Right cardiac atrium (tissue), 5 donors: ENCODE data around the gene ATG4A. TPM values are rescaled to one million over a fixed set of nuclear protein-coding genes. Genes with fewer than 3 reads are reported as not detected.

Source experiments
- ATAC-seq, 2 donors: fragments of 200-7000 bp; cut with Tn5 transposase; one replicate each; pipeline versions ENCODE4 v1.8.0 to v1.9.1; 2020; ENCODE audit warnings: moderate library complexity in 2 of 2, mild to moderate bottlenecking in 1 of 2
- DNase-seq, 3 donors: peaks; one replicate each; pipeline ENCODE4 v3.0.0-alpha.2; 2020
- H3K27ac ChIP-seq: one replicate; pipeline ENCODE4 v1.5.1; 2013; ENCODE audit warnings: mild to moderate bottlenecking, low read length, control low read depth, moderate library complexity
- H3K27me3 ChIP-seq: one replicate; pipeline ENCODE4 v1.6.1; 2013; ENCODE audit not compliant: control insufficient read depth, insufficient read depth
- H3K4me1 ChIP-seq: one replicate; pipeline ENCODE4 v1.6.1; 2013; ENCODE audit warnings: low read length; ENCODE audit not compliant: control insufficient read depth, insufficient read depth
- H3K4me3 ChIP-seq: one replicate; pipeline ENCODE4 v1.5.1; 2013; ENCODE audit warnings: low read length, control low read depth
- H3K9me3 ChIP-seq: one replicate; pipeline ENCODE4 v1.6.1; 2013; ENCODE audit warnings: low read length; ENCODE audit not compliant: control insufficient read depth
- WGBS: extraction: QIAGEN DNeasy Blood & Tissue Kit; methylation state at CpG from one replicate; pipeline ENCODE4 v1.1.7; 2013; 5-methylcytosine and 5-hydroxymethylcytosine counted together
- intact Hi-C, 4 donors: fragments of 100-400 bp; cut with DNase I; formaldehyde crosslinking; loops; one replicate each; pipeline versions ENCODE4 v1.11.0 to v1.14.0; 2022 to 2023
- polyA plus RNA-seq: library from polyadenylated mRNA; stranded (reverse); fragments of 200-250 nt; gene quantifications from one replicate; pipeline ENCODE4 v1.2.3, GENCODE V29; 2013
- total RNA-seq, 4 donors: library from RNA; stranded (reverse); fragmentation: NEBNext Ultra II Directional; extraction: Animal tissue kit (Norgen Biotek cat#: 25700); gene quantifications; one replicate each; pipeline ENCODE4 v1.2.1, GENCODE V29; 2021
- donor health status: healthy with polysubstance abuse.
- donor health status: DM: no; HTN: yes; CAD: no.
- donor health status: DM: no; HTN: no; CAD: no.
- donor health status: DM: no; HTN: yes; CAD: no; lungs with severe emphysema.
- donor health status: DM: yes; HTN: yes; CAD: no.

Gene ATG4A
- total and polyA plus RNA-seq, 5 donors, result 14.4 to 18.5 (median 15.5) TPM

DNA sequence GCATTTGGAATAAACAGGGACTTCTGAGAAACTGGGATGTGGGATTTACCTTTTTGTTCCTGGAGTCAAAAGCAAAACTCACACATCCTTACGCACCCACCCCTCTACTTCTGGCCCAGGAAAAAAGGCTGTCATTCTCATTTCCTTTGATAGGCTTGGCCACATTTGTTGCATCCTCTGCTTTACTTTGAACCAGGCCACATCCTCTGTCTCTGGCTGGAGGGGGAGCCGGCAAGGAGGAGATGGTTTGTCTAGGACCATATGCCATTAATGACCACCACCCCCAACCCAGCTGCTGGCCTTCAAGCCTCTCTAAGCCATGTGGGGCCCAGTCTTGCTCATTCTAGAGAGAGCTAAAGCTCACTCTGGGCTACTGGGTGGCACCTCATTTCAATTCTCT is 64.5 kb downstream of the ATG4A start:
- ATAC-seq (no peak), DNase-seq (no peak)
- WGBS, result 93% methylated on average over 2 of the region's 2 CpGs
- Histone ChIP-seq H3K27me3 (no peaks in the 10 kb centered on the region), H3K4me3 (no peak overlapping the region), H3K9me3 (no peaks in the 10 kb centered on the region), H3K4me1 (no peaks in the 10 kb centered on the region), H3K27ac (no peak overlapping the region)
- intact Hi-C loops, result no loop called here

DNA sequence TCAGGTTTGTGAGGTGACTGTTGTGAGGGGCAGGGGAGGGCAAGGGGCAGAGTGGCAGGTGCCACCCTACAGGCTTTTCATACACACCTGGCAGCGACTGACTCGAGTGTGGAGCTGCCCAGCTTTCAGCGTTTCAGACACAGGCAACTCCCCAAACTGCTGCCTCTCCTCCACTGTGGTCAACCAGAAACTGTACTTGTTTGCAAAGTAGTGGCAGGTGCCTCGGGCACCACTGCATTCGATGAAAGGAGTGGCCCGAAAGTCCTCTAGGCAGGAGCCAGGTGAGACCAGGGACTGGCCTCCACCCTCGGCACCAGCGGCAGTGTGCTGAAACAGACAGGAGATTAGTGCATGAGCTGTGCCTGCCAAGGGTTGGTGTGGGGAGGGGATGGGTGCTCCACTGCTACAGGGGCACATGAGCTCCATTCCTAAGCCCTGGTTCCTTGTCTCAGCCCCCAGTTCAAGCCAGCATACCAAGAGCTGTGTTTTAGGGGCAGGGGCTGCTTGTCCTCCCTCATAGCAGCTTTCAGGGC is 65.4 kb downstream of the ATG4A start:
- Histone ChIP-seq H3K27ac (no peak overlapping the region), H3K9me3 (no peaks in the 10 kb centered on the region), H3K27me3 (no peaks in the 10 kb centered on the region), H3K4me3 (no peak overlapping the region), H3K4me1 (no peaks in the 10 kb centered on the region)
- ATAC-seq (no peak), DNase-seq (no peak)
- intact Hi-C loops, result no loop called here
- 96% methylated on average over 8 of the region's 8 CpGs for WGBS

DNA sequence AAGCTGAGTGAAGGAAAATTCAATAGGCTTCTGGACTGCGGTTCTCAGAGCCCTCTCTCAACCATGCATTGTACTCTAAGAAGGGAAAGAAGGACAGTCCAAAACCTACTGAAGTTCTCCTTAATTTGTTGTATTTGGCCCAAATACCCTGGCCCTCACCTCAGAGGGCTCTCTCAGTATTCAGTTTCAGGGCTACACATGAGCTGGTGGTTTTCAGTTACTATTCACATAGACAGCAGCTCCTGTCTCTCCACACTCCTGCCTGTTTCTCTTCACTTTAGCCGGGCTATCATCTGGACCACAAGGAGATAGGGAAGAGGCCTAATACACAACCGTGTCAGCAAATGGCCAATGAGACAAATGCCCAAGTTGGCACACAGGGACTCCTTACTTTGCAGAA is 66.0 kb downstream of the ATG4A start:
- Histone ChIP-seq H3K4me3 (no peak overlapping the region), H3K9me3 (no peaks in the 10 kb centered on the region), H3K4me1 (no peaks in the 10 kb centered on the region), H3K27me3 (no peaks in the 10 kb centered on the region), H3K27ac (no peak overlapping the region)
- 80% methylated on average over 3 of the region's 3 CpGs for WGBS
- no peak for ATAC-seq
- no peak for DNase-seq
- intact Hi-C loops, result no loop called here

DNA sequence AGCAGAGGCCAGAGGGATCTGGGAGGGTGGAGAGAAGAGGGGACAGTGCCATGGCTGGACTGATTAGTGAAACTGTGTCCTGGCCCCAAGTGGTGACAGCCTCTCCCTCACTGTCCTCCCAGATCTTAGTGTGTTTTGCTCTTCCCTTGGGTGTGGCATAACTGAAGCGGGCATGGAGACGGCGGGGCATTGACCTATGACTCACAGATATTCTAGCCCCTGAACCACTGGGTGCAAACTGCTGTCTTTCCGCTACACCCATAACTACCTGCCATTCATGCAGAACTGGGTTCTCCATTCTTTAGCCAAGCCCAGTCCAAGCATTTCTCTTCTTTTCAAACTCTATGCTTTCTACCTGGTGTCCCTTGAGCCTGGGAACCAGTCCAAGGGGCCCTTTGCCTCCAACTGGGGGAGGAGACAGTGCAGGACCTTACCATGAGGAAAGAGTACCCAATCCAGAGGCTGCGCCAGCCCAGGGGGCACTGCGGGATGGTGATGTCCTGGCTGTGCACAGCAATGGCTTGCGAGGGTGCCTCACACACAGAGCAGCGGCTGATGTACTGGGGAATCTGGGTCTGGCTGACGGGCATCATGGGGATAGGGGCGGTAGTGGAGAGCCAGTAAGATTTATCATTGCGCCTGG is 67.6 kb downstream of the ATG4A start:
- no peaks in the 10 kb centered on the region for H3K4me1 ChIP-seq
- H3K9me3 ChIP-seq, result no peaks in the 10 kb centered on the region
- WGBS, result 94% methylated on average over 11 of the region's 11 CpGs
- H3K27me3 ChIP-seq, result no peaks in the 10 kb centered on the region
- no peak overlapping the region for H3K4me3 ChIP-seq
- H3K27ac ChIP-seq, result no peak overlapping the region
- DNase-seq, result no peak
- no peak for ATAC-seq
- intact Hi-C loops, result no loop called here

DNA sequence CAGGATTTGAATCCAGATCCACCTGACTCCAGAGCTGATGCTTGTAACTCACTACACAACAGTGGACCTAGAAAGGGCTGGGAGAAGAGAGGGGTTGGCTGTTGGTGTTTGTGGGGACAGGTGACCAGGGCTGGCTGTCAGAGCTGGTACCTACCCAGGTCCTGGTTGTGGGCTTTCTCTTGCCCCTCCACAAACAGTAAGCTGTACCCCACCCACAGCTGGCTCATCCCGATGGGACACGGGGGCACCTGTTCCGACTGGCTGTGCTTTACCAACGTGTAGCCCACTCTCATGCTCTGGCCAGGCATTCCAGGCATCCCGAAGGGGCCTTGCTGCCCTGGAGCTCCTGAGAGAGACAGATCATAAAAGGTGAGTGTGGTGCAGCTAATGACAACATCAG is 68.7 kb downstream of the ATG4A start:
- no peaks in the 10 kb centered on the region for H3K9me3 ChIP-seq
- WGBS, result 94% methylated on average over 5 of the region's 5 CpGs
- no peaks in the 10 kb centered on the region for H3K4me1 ChIP-seq
- H3K27ac ChIP-seq, result no peak overlapping the region
- DNase-seq, result no peak
- intact Hi-C loops, result no loop called here
- no peak for ATAC-seq
- H3K4me3 ChIP-seq, result no peak overlapping the region
- no peaks in the 10 kb centered on the region for H3K27me3 ChIP-seq

DNA sequence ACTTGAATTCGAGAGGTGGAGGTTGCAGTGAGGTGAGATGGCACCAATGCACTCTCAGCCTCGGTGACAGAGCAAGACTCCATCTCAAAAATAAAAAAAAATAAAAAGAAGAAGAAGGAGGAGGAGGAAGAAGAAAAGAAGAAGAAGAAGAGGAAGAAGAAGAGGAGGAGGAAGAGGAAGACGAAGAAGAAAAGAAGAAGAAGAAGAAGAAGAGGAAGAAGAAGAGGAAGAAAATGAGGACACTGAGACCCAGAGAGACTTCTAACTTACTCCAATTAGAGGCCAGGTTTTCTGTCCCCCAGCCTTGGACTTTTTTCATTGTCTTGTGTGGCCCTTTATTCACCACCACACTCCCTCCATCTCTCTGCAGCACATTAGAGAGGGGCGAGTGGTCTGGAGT is 70.7 kb downstream of the ATG4A start:
- intact Hi-C loops, result no loop called here
- no peak for ATAC-seq
- Histone ChIP-seq H3K27ac (no peak overlapping the region), H3K27me3 (no peaks in the 10 kb centered on the region), H3K4me1 (no peaks in the 10 kb centered on the region), H3K4me3 (no peak overlapping the region), H3K9me3 (no peaks in the 10 kb centered on the region)
- no peak for DNase-seq
- 89% methylated on average over 4 of the region's 4 CpGs for WGBS

DNA sequence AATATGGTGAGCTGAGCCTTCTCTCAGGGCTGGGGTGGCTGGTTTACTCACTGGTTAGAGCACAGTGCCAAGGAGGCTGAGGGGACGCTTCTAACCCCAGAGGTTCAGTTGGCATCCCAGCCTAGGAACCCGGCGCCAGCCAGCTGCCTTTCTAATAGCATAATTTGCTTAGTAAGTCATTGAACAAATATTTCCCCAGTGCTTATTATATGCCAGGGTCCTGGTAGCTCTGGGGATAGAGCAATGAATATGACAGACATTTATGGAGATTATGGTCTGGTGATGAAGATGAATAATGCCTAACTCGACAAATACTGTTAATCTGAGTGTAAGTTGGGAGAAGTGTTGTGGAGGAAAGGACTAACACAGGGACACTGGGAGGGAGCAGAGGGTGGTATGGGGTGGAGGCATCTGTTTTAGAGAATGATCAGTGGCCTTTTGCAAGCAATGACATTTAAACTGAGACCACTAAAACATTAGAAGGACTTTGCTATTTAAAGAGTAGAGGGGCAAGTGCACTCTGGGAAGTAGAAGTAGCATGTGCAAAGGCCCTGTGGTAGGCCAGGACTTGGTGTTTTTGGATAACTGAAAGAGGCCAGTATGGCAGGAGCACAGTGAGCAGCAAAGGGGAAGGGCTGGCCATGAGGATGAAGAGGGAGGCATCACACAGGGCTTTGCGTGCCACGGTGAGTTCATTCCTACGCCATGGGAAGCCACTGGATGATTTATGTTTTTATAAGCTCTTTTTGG is 71.9 kb downstream of the ATG4A start:
- Histone ChIP-seq H3K27me3 (no peaks in the 10 kb centered on the region), H3K4me3 (no peak overlapping the region), H3K9me3 (no peaks in the 10 kb centered on the region), H3K4me1 (no peaks in the 10 kb centered on the region), H3K27ac (no peak overlapping the region)
- 81% methylated on average over 7 of the region's 7 CpGs for WGBS
- intact Hi-C loops, result no loop called here
- ATAC-seq, result no peak
- DNase-seq, result no peak

DNA sequence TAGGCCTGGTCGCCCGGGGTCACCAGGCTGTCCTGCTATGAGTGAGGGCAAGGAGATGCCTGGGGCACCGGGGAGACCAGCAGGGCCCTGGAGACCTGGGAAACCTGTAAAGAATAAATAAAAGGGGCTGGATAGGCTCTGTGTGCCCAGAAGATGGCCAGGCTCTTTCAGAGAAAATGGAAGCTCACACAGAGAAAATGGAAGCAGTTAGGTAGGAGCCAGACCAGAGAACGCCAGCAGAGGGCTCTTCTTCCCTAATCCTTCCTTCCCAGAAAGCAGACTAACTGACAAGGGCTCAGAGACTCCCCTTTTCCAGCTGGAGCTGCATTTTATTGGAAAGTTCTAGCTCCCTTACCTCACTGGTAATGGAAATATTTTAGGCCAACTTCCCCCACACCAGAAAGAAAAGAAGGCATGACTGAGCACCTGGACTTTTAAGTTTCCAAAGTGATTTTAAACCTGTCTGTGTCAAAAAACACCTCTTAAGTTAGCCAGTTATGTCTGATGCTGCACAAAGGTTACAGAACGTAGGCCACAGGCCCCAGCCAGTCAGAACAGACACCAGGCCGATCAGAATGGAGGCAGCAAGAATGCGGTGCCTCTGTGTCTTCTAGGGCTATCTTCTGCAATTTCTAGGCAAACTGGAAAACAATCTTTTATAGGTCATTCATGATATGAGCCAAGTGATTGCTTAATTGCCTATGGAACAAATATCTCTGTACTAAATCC is 74.0 kb downstream of the ATG4A start:
- H3K4me1 ChIP-seq, result no peaks in the 10 kb centered on the region
- H3K27me3 ChIP-seq, result no peaks in the 10 kb centered on the region
- H3K4me3 ChIP-seq, result no peak overlapping the region
- ATAC-seq (no peak), DNase-seq (peak in 1 of 3 donors; percentile 52)
- intact Hi-C loops, result no loop called here
- no peaks in the 10 kb centered on the region for H3K9me3 ChIP-seq
- WGBS, result 74% methylated on average over 7 of the region's 7 CpGs
- H3K27ac ChIP-seq, result no peak overlapping the region

DNA sequence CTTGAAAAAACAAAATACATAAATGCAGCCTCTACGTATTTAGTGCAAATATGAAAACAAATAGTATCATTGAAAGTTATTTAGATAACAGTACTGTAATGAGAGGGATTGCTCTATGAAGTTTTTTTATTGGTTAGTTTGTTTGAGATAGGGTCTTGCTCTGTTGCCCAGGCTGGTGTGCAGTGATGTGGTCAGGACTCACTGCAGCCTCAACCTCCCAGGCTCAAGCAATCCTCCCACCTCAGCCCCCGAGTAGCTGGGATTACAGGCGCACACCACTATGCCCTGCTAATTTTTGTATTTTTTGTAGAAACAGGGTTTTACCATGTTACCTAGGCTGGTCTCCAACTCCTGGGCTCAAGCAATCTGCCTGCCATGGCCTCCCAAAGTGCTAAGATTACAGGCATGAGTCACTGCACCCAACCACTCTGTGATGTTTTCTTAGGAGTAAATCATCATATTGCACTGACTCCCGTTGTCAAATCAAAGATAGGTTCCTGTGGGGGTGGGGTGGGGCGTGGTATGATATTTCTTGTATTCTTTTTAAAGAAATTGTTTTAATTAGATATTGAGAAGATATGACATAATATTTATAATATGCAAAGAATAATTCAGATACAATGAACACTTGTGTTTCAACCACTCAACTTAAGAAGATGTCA is 75.8 kb downstream of the ATG4A start:
- ATAC-seq (no peak), DNase-seq (no peak)
- WGBS, result 74% methylated on average over 5 of the region's 5 CpGs
- H3K4me1 ChIP-seq, result no peaks in the 10 kb centered on the region
- H3K27me3 ChIP-seq, result no peaks in the 10 kb centered on the region
- H3K4me3 ChIP-seq, result no peak overlapping the region
- intact Hi-C loops, result no loop called here
- H3K9me3 ChIP-seq, result no peaks in the 10 kb centered on the region
- no peak overlapping the region for H3K27ac ChIP-seq

DNA sequence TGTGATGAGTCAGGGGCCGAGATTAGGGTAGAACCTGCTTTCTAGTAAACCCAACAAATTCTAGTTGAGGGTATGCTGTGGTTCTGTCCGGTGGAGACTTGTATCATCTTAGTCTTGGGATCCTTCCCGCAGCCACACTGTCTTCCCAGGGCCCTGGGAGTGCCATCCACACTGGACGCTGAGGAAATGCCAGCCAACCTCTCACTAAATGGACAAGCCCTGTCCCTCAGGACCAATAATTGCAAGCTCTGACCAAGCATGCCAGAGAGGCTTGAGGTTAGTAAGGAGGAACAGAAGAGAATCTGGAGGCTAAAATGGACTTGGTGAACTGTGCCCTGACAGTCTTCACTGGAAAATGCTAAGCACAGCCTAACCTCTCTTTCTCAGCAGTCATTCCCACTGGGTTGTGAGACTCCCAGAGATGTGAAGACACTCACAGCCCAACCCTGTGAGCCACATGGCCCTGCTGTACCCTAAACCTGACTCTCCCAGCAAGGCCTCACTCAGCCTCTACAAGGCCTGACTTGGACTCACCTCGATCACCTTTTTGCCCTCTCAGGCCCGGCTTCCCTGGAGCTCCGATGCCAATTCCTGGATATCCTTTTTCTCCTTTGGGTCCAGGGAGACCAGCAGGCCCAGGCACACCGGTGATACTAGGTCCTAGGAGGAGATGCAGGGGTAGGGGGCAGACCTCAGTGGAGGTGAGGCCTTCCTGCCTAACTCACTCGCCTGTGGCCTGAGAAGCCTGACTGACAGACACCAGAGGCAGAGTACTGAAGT is 77.6 kb downstream of the ATG4A start:
- Histone ChIP-seq H3K4me1 (no peaks in the 10 kb centered on the region), H3K27ac (no peak overlapping the region), H3K4me3 (no peak overlapping the region), H3K9me3 (no peaks in the 10 kb centered on the region), H3K27me3 (no peaks in the 10 kb centered on the region)
- DNase-seq, result no peak
- intact Hi-C loops, result no loop called here
- WGBS, result 97% methylated on average over 9 of the region's 9 CpGs
- ATAC-seq, result no peak
